ENCODE measurements around the gene GALNTL6. TPM values are rescaled to one million over a fixed set of nuclear protein-coding genes. Genes with fewer than 3 reads are reported as not detected.

GALNTL6 gene
- total RNA-seq, 2 donors from 2014 or later = 0.08 TPM; not detected in 1

DNA sequence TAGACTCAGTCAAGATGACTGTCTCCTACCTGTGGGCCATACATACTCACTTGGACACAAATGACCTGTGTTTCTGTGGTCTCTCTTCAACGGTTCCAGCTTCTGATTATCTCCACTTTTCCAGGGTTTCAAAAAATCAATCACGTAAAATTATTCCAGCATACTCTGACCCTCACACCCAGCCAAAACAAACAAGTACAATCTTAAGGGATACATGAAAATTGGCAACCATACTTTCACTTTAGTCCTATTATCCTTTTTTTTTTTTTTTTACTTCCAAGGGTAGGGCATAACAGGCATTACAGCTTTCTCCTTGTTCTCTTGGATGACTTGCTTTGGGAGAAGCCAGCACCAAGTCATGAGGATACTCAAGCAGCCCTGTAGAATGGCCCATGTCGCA, 1129.6 kb downstream of the GALNTL6 start:
- TF ChIP-seq, protein P1, sequence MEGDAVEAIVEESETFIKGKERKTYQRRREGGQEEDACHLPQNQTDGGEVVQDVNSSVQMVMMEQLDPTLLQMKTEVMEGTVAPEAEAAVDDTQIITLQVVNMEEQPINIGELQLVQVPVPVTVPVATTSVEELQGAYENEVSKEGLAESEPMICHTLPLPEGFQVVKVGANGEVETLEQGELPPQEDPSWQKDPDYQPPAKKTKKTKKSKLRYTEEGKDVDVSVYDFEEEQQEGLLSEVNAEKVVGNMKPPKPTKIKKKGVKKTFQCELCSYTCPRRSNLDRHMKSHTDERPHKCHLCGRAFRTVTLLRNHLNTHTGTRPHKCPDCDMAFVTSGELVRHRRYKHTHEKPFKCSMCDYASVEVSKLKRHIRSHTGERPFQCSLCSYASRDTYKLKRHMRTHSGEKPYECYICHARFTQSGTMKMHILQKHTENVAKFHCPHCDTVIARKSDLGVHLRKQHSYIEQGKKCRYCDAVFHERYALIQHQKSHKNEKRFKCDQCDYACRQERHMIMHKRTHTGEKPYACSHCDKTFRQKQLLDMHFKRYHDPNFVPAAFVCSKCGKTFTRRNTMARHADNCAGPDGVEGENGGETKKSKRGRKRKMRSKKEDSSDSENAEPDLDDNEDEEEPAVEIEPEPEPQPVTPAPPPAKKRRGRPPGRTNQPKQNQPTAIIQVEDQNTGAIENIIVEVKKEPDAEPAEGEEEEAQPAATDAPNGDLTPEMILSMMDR (IDR thresholded peaks at IDR 0.05) = no peak
- no peak for DNase-seq (ENCODE audit: low spot score)
- H3K4me1 ChIP-seq = no peaks in the 10 kb centered on the region
- no peak overlapping the region for H3K27ac ChIP-seq
- no peaks in the 10 kb centered on the region for H3K9me3 ChIP-seq
- H3K4me3 ChIP-seq = no peak overlapping the region
- no peaks in the 10 kb centered on the region for H3K27me3 ChIP-seq
- no peaks in the 10 kb centered on the region for H3K36me3 ChIP-seq

DNA sequence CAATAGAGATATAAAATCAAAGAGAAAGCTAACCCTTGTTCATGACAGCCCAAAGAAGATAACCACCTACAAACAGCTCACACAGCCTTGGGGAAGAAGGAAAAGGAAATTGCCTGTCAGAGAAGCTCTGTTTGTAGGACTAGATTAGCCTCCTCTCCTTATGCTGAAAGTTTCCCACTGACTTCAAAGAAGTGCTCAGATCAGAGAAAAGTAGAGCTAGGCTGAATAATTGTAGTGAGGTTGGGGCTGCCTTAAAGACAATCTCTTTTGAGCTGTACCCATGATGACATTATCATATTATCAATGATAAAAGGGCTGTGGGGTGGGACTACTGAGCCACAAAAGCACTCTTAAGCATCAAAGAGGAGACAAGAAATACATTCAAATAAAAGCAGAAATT, 1132.4 kb downstream of the GALNTL6 start:
- TF ChIP-seq, protein P1 (IDR thresholded peaks at IDR 0.05) = no peak
- Histone ChIP-seq H3K9me3 (no peaks in the 10 kb centered on the region), H3K36me3 (no peaks in the 10 kb centered on the region), H3K4me1 (no peaks in the 10 kb centered on the region), H3K27ac (no peak overlapping the region), H3K4me3 (no peak overlapping the region), H3K27me3 (no peaks in the 10 kb centered on the region)
- no peak for DNase-seq (ENCODE audit: low spot score)

DNA sequence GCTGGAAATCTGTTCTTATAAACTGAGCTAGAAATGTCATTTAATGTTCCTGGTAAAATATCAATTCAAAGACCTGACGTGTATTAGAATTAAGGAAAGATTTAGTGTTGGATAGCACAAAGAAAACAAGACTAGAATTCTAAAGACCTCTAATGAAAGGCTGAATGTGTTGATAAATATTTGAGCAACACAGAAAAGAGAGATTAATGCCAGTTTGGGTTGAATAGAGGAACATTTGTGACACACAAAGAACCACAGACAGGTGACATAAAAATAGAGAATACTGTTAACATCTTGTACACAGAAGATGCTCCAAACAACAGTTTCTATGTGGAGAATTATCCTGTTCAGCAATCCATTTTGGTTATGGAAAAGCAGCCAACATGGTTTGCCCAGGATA, 1133.3 kb downstream of the GALNTL6 start:
- TF ChIP-seq, protein P1 (IDR thresholded peaks at IDR 0.05) = no peak
- Histone ChIP-seq H3K4me3 (no peak overlapping the region), H3K36me3 (no peaks in the 10 kb centered on the region), H3K27me3 (no peaks in the 10 kb centered on the region), H3K4me1 (no peaks in the 10 kb centered on the region), H3K9me3 (no peaks in the 10 kb centered on the region), H3K27ac (no peak overlapping the region)
- no peak for DNase-seq (ENCODE audit: low spot score)

DNA sequence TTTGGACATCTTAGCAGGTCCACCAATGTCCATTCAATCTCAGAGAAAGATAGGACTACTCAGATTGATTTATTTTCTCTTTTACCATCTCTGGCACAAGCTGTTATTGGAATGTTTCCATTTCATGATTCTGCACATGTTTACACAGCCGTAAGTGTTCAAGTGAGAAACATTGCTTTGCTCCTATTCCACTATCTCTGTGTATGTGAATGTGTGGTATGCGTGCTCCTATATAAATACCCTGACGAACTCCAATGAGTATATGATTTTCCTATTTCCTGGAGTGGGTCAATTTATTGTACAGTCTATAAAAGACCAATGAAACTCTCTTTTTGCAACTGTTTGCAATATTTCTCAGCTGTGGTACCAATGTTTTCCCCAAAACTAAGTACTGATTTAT, 1134.4 kb downstream of the GALNTL6 start:
- no peak for DNase-seq (ENCODE audit: low spot score)
- TF ChIP-seq, protein P1 (IDR thresholded peaks at IDR 0.05) = no peak
- H3K27me3 ChIP-seq = no peaks in the 10 kb centered on the region
- H3K9me3 ChIP-seq = no peaks in the 10 kb centered on the region
- no peaks in the 10 kb centered on the region for H3K36me3 ChIP-seq
- no peak overlapping the region for H3K4me3 ChIP-seq
- no peak overlapping the region for H3K27ac ChIP-seq
- H3K4me1 ChIP-seq = no peaks in the 10 kb centered on the region

DNA sequence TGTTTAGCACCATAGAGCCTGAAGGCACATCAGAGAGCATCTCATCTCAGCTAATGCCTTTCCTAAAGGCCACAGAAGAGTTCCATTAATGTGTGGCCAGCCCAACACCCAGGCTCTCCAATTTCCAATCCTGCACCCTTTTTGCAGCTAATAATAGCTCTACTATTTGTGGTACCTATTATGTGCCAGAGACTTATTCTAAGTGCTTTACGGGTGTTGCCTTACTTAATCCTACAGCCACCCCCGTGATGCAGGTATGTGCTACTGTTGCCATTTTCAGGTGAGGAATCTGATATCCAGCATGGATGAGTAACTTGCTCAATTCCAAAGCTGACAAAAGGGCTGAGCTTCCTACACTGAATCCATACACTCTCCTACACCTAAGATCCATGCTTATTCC, 1137.8 kb downstream of the GALNTL6 start:
- no peak for DNase-seq (ENCODE audit: low spot score)
- H3K4me1 ChIP-seq = no peaks in the 10 kb centered on the region
- no peaks in the 10 kb centered on the region for H3K36me3 ChIP-seq
- TF ChIP-seq, protein P1 (IDR thresholded peaks at IDR 0.05) = no peak
- H3K27ac ChIP-seq = no peak overlapping the region
- H3K27me3 ChIP-seq = no peaks in the 10 kb centered on the region
- H3K9me3 ChIP-seq = no peaks in the 10 kb centered on the region
- no peak overlapping the region for H3K4me3 ChIP-seq

DNA sequence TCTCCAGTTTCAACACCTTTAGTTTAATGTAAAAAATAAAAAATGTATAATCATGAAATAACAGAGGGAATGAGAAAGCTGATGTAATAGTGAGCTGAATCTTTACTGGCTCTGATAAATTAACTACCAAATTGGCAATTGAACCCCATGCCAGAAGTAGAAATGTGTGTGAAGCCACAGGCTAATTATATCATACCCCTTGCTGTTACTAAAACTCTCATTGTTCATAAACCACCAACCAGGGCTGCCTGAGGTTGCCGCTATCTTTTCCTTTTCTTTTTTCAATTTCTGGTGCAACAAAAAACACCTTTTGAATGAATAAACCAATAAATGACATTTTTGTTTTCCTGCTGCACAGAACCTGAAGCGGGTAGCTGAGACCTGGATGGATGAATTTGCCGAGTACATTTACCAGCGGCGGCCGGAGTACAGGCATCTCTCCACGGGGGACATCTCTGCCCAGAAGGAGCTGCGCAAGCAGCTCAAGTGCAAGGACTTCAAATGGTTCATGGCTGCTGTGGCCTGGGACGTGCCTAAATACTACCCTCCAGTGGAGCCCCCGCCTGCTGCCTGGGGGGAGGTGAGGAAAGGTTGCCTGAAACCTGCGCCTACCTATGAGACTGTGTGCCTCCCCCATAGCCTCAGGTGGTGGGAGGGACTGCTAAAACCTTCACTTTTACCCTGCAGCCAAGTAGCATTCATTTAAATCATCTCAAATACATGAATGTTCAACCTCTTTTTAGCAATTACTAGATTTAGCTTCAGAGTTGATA, 1138.7 kb downstream of the GALNTL6 start:
- no peak for DNase-seq (ENCODE audit: low spot score)

More for the DNA sequence above, 1138.7 kb downstream of the GALNTL6 start:
- Histone ChIP-seq H3K36me3 (no peaks in the 10 kb centered on the region), H3K27ac (no peak overlapping the region), H3K27me3 (no peaks in the 10 kb centered on the region), H3K9me3 (no peaks in the 10 kb centered on the region), H3K4me3 (no peak overlapping the region), H3K4me1 (no peaks in the 10 kb centered on the region)
- TF ChIP-seq, protein P1 (IDR thresholded peaks at IDR 0.05) = no peak
